H1 (cell line): ENCODE measurements around the gene CTNNA3. TPM values are rescaled to one million over a fixed set of nuclear protein-coding genes. Genes with fewer than 3 reads are reported as not detected.

Experiments
- ATF2 ChIP-seq: IDR thresholded peaks from 2 replicates; pipeline ENCODE4 v1.6.1; 2012; ENCODE audit warnings: low read length, inconsistent platforms
- RBBP5 ChIP-seq: IDR thresholded peaks from 2 replicates; pipeline ENCODE4 v1.7.1; 2012; ENCODE audit warnings: low read depth, mild to moderate bottlenecking, inconsistent platforms, low read length, moderate library complexity, borderline replicate concordance
- SIN3A ChIP-seq, 2 experiments: IDR thresholded peaks in 1 of 2; conservative IDR thresholded peaks in 1 of 2; 2 replicates each; pipeline ENCODE4 v1.6.1; 2011 to 2012; ENCODE audit warnings: low read length in 2 of 2, improper control_type of control experiment in 1 of 2, low read depth in 1 of 2, mild to moderate bottlenecking in 1 of 2
- TAF1 ChIP-seq: IDR thresholded peaks from 2 replicates; pipeline ENCODE4 v1.6.1; 2011; ENCODE audit warnings: mild to moderate bottlenecking, low read depth, low read length
- polyA plus RNA-seq, 7 experiments: library from polyadenylated mRNA; depleted of rRNA in 3 of 7; stranded (reverse) in 5 of 7; unstranded in 2 of 7; fragments of >200 nt in 5 of 7; fragments of 200-250 nt in 2 of 7; gene quantifications; 1 replicate in 5 of 7; 2 replicates in 1 of 7; 4 replicates in 1 of 7; pipeline versions ENCODE4 v1.2.1 to v1.2.3, GENCODE V29; 2011 to 2013; ENCODE audit warnings: missing spikeins in 2 of 7, mixed read lengths in 2 of 7
- total RNA-seq: library from RNA; stranded (reverse); fragmentation: NEBNext Ultra II Directional; extraction: Animal tissue kit (Norgen Biotek cat#: 25700); gene quantifications from 2 replicates; pipeline ENCODE4 v1.2.1, GENCODE V29; 2021

Gene CTNNA3
- total and polyA plus RNA-seq, 2 of the 8 experiments (the other 6 are each of a cell fraction or from before 2014, with no cell fraction given), result 1.3 to 1.5 TPM

GRCh38 chr10:67308912-67309311 is 387.1 kb downstream of the CTNNA3 start (continued):
- TF ChIP-seq RBBP5 (no peak), SIN3A (conservative IDR thresholded peaks at IDR 0.05 in 1 of 2, IDR thresholded peaks at IDR 0.05 in 1 of 2; ENCODE audit: low read depth in 1 of 2, low read length in 2 of 2) (no peak), ATF2 (no peak), TAF1 (no peak)
